Measurements from ENCODE around the gene ACSS1.
"Not testable (repeated sequence)": the region's sequence is repeated elsewhere in the genome, so short reads cannot be mapped to it uniquely, and the experiment has no call there.

Gene ACSS1

GRCh38 chr20:25014816-25015215 is 43.1 kb downstream of the ACSS1 start:
- no peak for DNase-seq (ENCODE audit: low read depth in 2 of 2, low spot score in 1 of 2)

- no peak for DNase-seq (ENCODE audit: low read depth in 2 of 2, low spot score in 1 of 2)
These were observed 44.2 kb downstream of the ACSS1 start for GRCh38 chr20:25013478-25014380.

GRCh38 chr20:25012616-25013189 is 45.2 kb downstream of the ACSS1 start:
- DNase-seq (ENCODE audit: low read depth in 2 of 2, low spot score in 1 of 2) = no peak

- DNase-seq (ENCODE audit: low read depth in 2 of 2, low spot score in 1 of 2) = no peak
These were observed 46.1 kb downstream of the ACSS1 start for GRCh38 chr20:25011831-25012241.

GRCh38 chr20:25011261-25011660 is 46.7 kb downstream of the ACSS1 start:
- DNase-seq (ENCODE audit: low read depth in 2 of 2, low spot score in 1 of 2) = no peak

GRCh38 chr20:25009218-25010145 is 48.5 kb downstream of the ACSS1 start:
- no peak for DNase-seq (ENCODE audit: low read depth in 2 of 2, low spot score in 1 of 2)

- DNase-seq (ENCODE audit: low read depth in 2 of 2, low spot score in 1 of 2) = no peak
These were observed 49.3 kb downstream of the ACSS1 start for GRCh38 chr20:25008388-25009217.

- DNase-seq (ENCODE audit: low read depth in 2 of 2, low spot score in 1 of 2) = no peak
These were observed 50.2 kb downstream of the ACSS1 start for GRCh38 chr20:25007491-25008305.

GRCh38 chr20:25006431-25007167 is 51.3 kb downstream of the ACSS1 start:
- no peak for DNase-seq (ENCODE audit: low read depth in 2 of 2, low spot score in 1 of 2)

GRCh38 chr20:25005661-25006060 is 52.3 kb downstream of the ACSS1 start:
- DNase-seq (ENCODE audit: low read depth in 2 of 2, low spot score in 1 of 2) = no peak

GRCh38 chr20:25005220-25005619 is 52.7 kb downstream of the ACSS1 start:
- DNase-seq (ENCODE audit: low read depth in 2 of 2, low spot score in 1 of 2) = no peak

- DNase-seq (ENCODE audit: low read depth in 2 of 2, low spot score in 1 of 2) = no peak
These were observed 54.9 kb downstream of the ACSS1 start for GRCh38 chr20:25003002-25003401.

- not testable (repeated sequence) for DNase-seq (ENCODE audit: low read depth in 2 of 2, low spot score in 1 of 2)
These were observed 56.6 kb downstream of the ACSS1 start for GRCh38 chr20:25001323-25001722.

- DNase-seq (ENCODE audit: low read depth in 2 of 2, low spot score in 1 of 2) = no peak
These were observed 57.6 kb downstream of the ACSS1 start for GRCh38 chr20:25000268-25000801.

GRCh38 chr20:24999568-24999967 is 58.4 kb downstream of the ACSS1 start:
- no peak for DNase-seq (ENCODE audit: low read depth in 2 of 2, low spot score in 1 of 2)

GRCh38 chr20:24998631-24999445 is 59.1 kb downstream of the ACSS1 start:
- DNase-seq (ENCODE audit: low read depth in 2 of 2, low spot score in 1 of 2) = no peak

- no peak for DNase-seq (ENCODE audit: low read depth in 2 of 2, low spot score in 1 of 2)
These were observed 59.8 kb downstream of the ACSS1 start for GRCh38 chr20:24998121-24998520.
